Measurements from ENCODE around the gene CMTR1. TPM values are rescaled to one million over a fixed set of nuclear protein-coding genes. Genes with fewer than 3 reads are reported as not detected.

Gene CMTR1
- total RNA-seq, 1 experiment from 2014 or later = 34.8 TPM

GRCh38 chr6:37503309-37503965, 70.4 kb downstream of the CMTR1 start:
- no peak overlapping the region for H4K5ac ChIP-seq (ENCODE audit: insufficient read length, low read depth, low read length)
- H2BK5ac ChIP-seq (ENCODE audit: insufficient read length, low read length) = no peak overlapping the region
- H3K4me1 ChIP-seq (ENCODE audit: insufficient read depth, low read length) = peaks cover 5% of the 10 kb centered on the region; the same call in 1 of the 2 replicates
- H3K27ac ChIP-seq (ENCODE audit: insufficient read length, low read depth, low read length) = no peak overlapping the region
- H2AFZ ChIP-seq (ENCODE audit: low read length) = no peak overlapping the region
- H3K4me3 Mint-ChIP-seq = no peak overlapping the region
- H2BK12ac ChIP-seq (ENCODE audit: insufficient read length, low read depth, low read length) = no peak overlapping the region
- no peak overlapping the region for H3K4me2 ChIP-seq (ENCODE audit: insufficient read depth, insufficient read length, low read length)
- H2AK5ac ChIP-seq (ENCODE audit: insufficient read length, low read length) = no peak overlapping the region
- H3K36me3 Mint-ChIP-seq (ENCODE audit: insufficient read depth in 1 of 3, low read depth in 3 of 3) = peaks cover 0 to 2% (median 0%) of the 10 kb centered on the region in 3 experiments; a peak in 2 of 7 replicates
- H3K9me3 ChIP-seq (ENCODE audit: control insufficient read depth, low read depth, low read length) = no peaks in the 10 kb centered on the region
- H3K79me2 ChIP-seq (ENCODE audit: insufficient read depth, low read length) = no peaks in the 10 kb centered on the region
- no peak overlapping the region for H3K18ac ChIP-seq (ENCODE audit: insufficient read length, low read depth, low read length)
- H4K91ac ChIP-seq (ENCODE audit: insufficient read length, low read depth, low read length) = no peak overlapping the region
- no peaks in the 10 kb centered on the region; a peak in 1 of 5 replicates for H3K9me3 Mint-ChIP-seq
- no peak overlapping the region for H2BK20ac ChIP-seq (ENCODE audit: low read depth, low read length, poor library complexity, severe bottlenecking)
- H2BK15ac ChIP-seq (ENCODE audit: low read depth, low read length) = no peak overlapping the region
- H2BK120ac ChIP-seq (ENCODE audit: low read depth, low read length, poor library complexity, severe bottlenecking) = no peak overlapping the region
- WGBS (ENCODE audit: extremely low coverage, insufficient read length, low lambda C conversion rate) = no CpG with 5 or more reads among the region's 7 CpGs
- H3K14ac ChIP-seq (ENCODE audit: insufficient read depth, low read length) = no peak overlapping the region
- H3K56ac ChIP-seq (ENCODE audit: insufficient read length, low read depth, low read length) = no peak overlapping the region
- no peak overlapping the region for H3K27ac Mint-ChIP-seq
- peaks cover 25 to 36% of the 10 kb centered on the region in 2 experiments for H3K4me1 Mint-ChIP-seq
- DNase-seq = no peak
- no peaks in the 10 kb centered on the region for H4K20me1 ChIP-seq (ENCODE audit: control insufficient read depth, insufficient read depth, insufficient read length)
- no peak overlapping the region for H3K4ac ChIP-seq (ENCODE audit: low read depth, low read length)
- no peaks in the 10 kb centered on the region for H3K23me2 ChIP-seq (ENCODE audit: insufficient read length, low read depth, low read length, poor library complexity, severe bottlenecking)
- no peaks in the 10 kb centered on the region for H3K27me3 ChIP-seq (ENCODE audit: insufficient read depth, low read length)
- H3T11ph ChIP-seq (ENCODE audit: low read length) = no peak overlapping the region
- H3K79me1 ChIP-seq (ENCODE audit: insufficient read depth, low read depth, low read length, poor library complexity, severe bottlenecking) = no peaks in the 10 kb centered on the region
- no peak overlapping the region for H3K23ac ChIP-seq (ENCODE audit: insufficient read length, low read depth, low read length)
- TF ChIP-seq, protein P1, sequence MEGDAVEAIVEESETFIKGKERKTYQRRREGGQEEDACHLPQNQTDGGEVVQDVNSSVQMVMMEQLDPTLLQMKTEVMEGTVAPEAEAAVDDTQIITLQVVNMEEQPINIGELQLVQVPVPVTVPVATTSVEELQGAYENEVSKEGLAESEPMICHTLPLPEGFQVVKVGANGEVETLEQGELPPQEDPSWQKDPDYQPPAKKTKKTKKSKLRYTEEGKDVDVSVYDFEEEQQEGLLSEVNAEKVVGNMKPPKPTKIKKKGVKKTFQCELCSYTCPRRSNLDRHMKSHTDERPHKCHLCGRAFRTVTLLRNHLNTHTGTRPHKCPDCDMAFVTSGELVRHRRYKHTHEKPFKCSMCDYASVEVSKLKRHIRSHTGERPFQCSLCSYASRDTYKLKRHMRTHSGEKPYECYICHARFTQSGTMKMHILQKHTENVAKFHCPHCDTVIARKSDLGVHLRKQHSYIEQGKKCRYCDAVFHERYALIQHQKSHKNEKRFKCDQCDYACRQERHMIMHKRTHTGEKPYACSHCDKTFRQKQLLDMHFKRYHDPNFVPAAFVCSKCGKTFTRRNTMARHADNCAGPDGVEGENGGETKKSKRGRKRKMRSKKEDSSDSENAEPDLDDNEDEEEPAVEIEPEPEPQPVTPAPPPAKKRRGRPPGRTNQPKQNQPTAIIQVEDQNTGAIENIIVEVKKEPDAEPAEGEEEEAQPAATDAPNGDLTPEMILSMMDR (conservative IDR thresholded peaks at IDR 0.05) = no peak
- peaks cover 30% of the 10 kb centered on the region for H3K27me3 Mint-ChIP-seq (ENCODE audit: low read depth)
- no peak overlapping the region for H3K9ac ChIP-seq (ENCODE audit: extremely low read depth, insufficient read length, low read length)
- H4K8ac ChIP-seq (replicated peaks; ENCODE audit: insufficient read length, low read depth, low read length) = no peak overlapping the region

All from H9 (cell line).